IMR-90 (cell line): ENCODE data around the gene PSKH1. TPM values are rescaled to one million over a fixed set of nuclear protein-coding genes. Genes with fewer than 3 reads are reported as not detected.
A peak's percentile ranks its signal among the peaks of the same experiment; 100 is the strongest.

ENCODE experiments used
- ATAC-seq: fragments of 200-7000 bp; cut with Tn5 transposase; 2 replicates; pipeline ENCODE4 v1.9.1; 2020; ENCODE audit warnings: low read depth, mild to moderate bottlenecking, moderate library complexity
- Bru-seq: library from RNA; stranded (reverse); fragments of 400-500 nt; gene quantifications from one replicate; lab custom pipeline; 2021; lab: Mats Ljungman, UMichigan
- BruChase-seq, 2 experiments: library from RNA; stranded (reverse); fragments of 400-500 nt; gene quantifications; one replicate each; lab custom pipeline; 2021; lab: Mats Ljungman, UMichigan
- BruUV-seq: library from RNA; stranded (reverse); fragments of 400-500 nt; replicated peaks from 2 replicates; lab custom pipeline; 2021; lab: Mats Ljungman, UMichigan
- CTCF ChIA-PET: fragments of 300-600 bp; formaldehyde crosslinking; extraction: SDS; loops from one replicate; lab custom pipeline; 2021; ENCODE audit warnings: antibody characterized with exemption; lab: Yijun Ruan, JAX
- POLR2A ChIA-PET: fragments of 300-600 bp; sonication (Branson Sonifier 250); formaldehyde crosslinking; loops from one replicate; lab custom pipeline; 2022; ENCODE audit warnings: antibody characterized with exemption; ENCODE audit not compliant: unreplicated experiment; lab: Charles Lee
- DNase-seq: peaks from one replicate; pipeline ENCODE4 v3.0.0; 2013
- H2AFZ ChIP-seq: replicated peaks from 2 replicates; pipeline ENCODE3; 2013; ENCODE audit warnings: low read length, mild to moderate bottlenecking; ENCODE audit not compliant: poor library complexity
- H2AK5ac ChIP-seq: 2 replicates; pipeline ENCODE4 v1.6.1; 2013; ENCODE audit warnings: low read depth, low read length, inconsistent platforms
- H2AK9ac ChIP-seq: replicated peaks from 2 replicates; pipeline ENCODE3; 2013; ENCODE audit warnings: mild to moderate bottlenecking, low read depth, low read length, moderate library complexity; ENCODE audit not compliant: poor library complexity
- H2BK120ac ChIP-seq: 2 replicates; pipeline ENCODE4 v1.6.1; 2013; ENCODE audit warnings: low read depth, low read length, inconsistent platforms
- H2BK15ac ChIP-seq: 3 replicates; pipeline ENCODE4 v1.6.1; 2013; ENCODE audit warnings: low read depth, low read length, inconsistent platforms
- H2BK20ac ChIP-seq: 2 replicates; pipeline ENCODE4 v1.6.1; 2013; ENCODE audit warnings: low read depth, mild to moderate bottlenecking, inconsistent platforms, low read length, moderate library complexity
- H2BK5ac ChIP-seq: 2 replicates; pipeline ENCODE4 v1.6.1; 2013; ENCODE audit warnings: mild to moderate bottlenecking, low read depth, low read length, inconsistent platforms; ENCODE audit not compliant: poor library complexity, severe bottlenecking
- H3K14ac ChIP-seq: replicated peaks from 2 replicates; pipeline ENCODE4 v1.6.1; 2013; ENCODE audit warnings: low read depth, low read length, inconsistent platforms
- H3K18ac ChIP-seq: 2 replicates; pipeline ENCODE4 v1.6.1; 2013; ENCODE audit warnings: low read depth, low read length, control low read depth
- H3K23ac ChIP-seq: 2 replicates; pipeline ENCODE4 v1.6.1; 2013; ENCODE audit warnings: low read depth, low read length, inconsistent platforms
- H3K27ac ChIP-seq: 2 replicates; pipeline ENCODE4 v1.5.1; 2013; ENCODE audit warnings: mild to moderate bottlenecking, control low read depth, low read length; ENCODE audit not compliant: insufficient read depth
- H3K27me3 ChIP-seq: 2 replicates; pipeline ENCODE4 v1.6.1; 2013; ENCODE audit warnings: low read length; ENCODE audit not compliant: control insufficient read depth, insufficient read depth
- H3K36me3 ChIP-seq: 2 replicates; pipeline ENCODE4 v1.6.1; 2013; ENCODE audit warnings: low read length, mixed read lengths; ENCODE audit not compliant: control insufficient read depth, insufficient read depth
- H3K4ac ChIP-seq: 2 replicates; pipeline ENCODE4 v1.6.1; 2013; ENCODE audit warnings: low read depth, low read length, inconsistent platforms
- H3K4me1 ChIP-seq: 2 replicates; pipeline ENCODE4 v1.6.1; 2013; ENCODE audit warnings: low read length, mixed read lengths; ENCODE audit not compliant: control insufficient read depth, insufficient read depth
- H3K4me2 ChIP-seq: 2 replicates; pipeline ENCODE4 v1.6.1; 2013; ENCODE audit warnings: low read depth, mild to moderate bottlenecking, control low read depth, low read length, moderate library complexity
- H3K4me3 ChIP-seq: 2 replicates; pipeline ENCODE4 v1.5.1; 2013; ENCODE audit warnings: low read depth, mild to moderate bottlenecking, control low read depth, low read length, moderate library complexity; ENCODE audit not compliant: insufficient read depth
- H3K56ac ChIP-seq: 2 replicates; pipeline ENCODE4 v1.6.1; 2013; ENCODE audit warnings: low read length, inconsistent platforms; ENCODE audit not compliant: insufficient read depth; ENCODE audit errors: extremely low read depth
- H3K79me1 ChIP-seq, 2 experiments: 2 replicates each; pipeline ENCODE4 v1.6.1; 2013; ENCODE audit warnings: low read length in 2 of 2, inconsistent platforms in 1 of 2, low read depth in 1 of 2
- H3K9ac ChIP-seq: 2 replicates; pipeline ENCODE4 v1.6.1; 2013; ENCODE audit warnings: low read depth, low read length, control low read depth
- H3K9me1 ChIP-seq: 2 replicates; pipeline ENCODE4 v1.6.1; 2013; ENCODE audit warnings: low read length, inconsistent platforms; ENCODE audit not compliant: insufficient read depth
- H3K9me3 ChIP-seq: 2 replicates; pipeline ENCODE4 v1.6.1; 2013; ENCODE audit warnings: low read length; ENCODE audit not compliant: control insufficient read depth, insufficient read depth
- H4K20me1 ChIP-seq: 2 replicates; pipeline ENCODE4 v1.6.1; 2013; ENCODE audit warnings: low read length, inconsistent platforms; ENCODE audit not compliant: insufficient read depth
- H4K5ac ChIP-seq: 2 replicates; pipeline ENCODE4 v1.6.1; 2013; ENCODE audit warnings: mild to moderate bottlenecking, low read depth, low read length, control low read depth
- H4K8ac ChIP-seq, 2 experiments: 2 replicates each; pipeline ENCODE4 v1.6.1; 2013; ENCODE audit warnings: low read depth in 2 of 2, low read length in 2 of 2, control low read depth in 1 of 2, inconsistent platforms in 1 of 2
- H4K91ac ChIP-seq: 2 replicates; pipeline ENCODE4 v1.6.1; 2013; ENCODE audit warnings: low read depth, low read length, inconsistent platforms; ENCODE audit not compliant: insufficient read depth
- CEBPB ChIP-seq: IDR thresholded peaks from 2 replicates; pipeline ENCODE4 v1.6.1; 2012; ENCODE audit warnings: low read depth, low read length, improper control_type of control experiment
- CHD1 ChIP-seq: IDR thresholded peaks from 2 replicates; pipeline ENCODE4 v1.6.1; 2012; ENCODE audit warnings: low read depth, low read length, improper control_type of control experiment
- MAZ ChIP-seq: IDR thresholded peaks from 2 replicates; pipeline ENCODE4 v1.6.1; 2012; ENCODE audit warnings: low read depth, mild to moderate bottlenecking, low read length, improper control_type of control experiment, moderate library complexity, borderline replicate concordance
- MXI1 ChIP-seq: IDR thresholded peaks from 2 replicates; pipeline ENCODE4 v1.6.1; 2012; ENCODE audit warnings: low read depth, mild to moderate bottlenecking, low read length, moderate library complexity, borderline replicate concordance
- NFE2L2 ChIP-seq: fragments of 150-350 bp; IDR thresholded peaks from 2 replicates; pipeline ENCODE4 v1.6.1; 2016; ENCODE audit warnings: low read depth, mild to moderate bottlenecking, low read length
- POLR2A ChIP-seq: IDR thresholded peaks from 2 replicates; pipeline ENCODE4 v1.6.1; 2012; ENCODE audit warnings: mild to moderate bottlenecking, low read depth, low read length
- RAD21 ChIP-seq: IDR thresholded peaks from 2 replicates; pipeline ENCODE4 v1.6.1; 2012; ENCODE audit warnings: low read length, improper control_type of control experiment
- SMC3 ChIP-seq: fragments of 150-350 bp; IDR thresholded peaks from 2 replicates; pipeline ENCODE4 v1.6.1; 2016; ENCODE audit warnings: low read depth, mild to moderate bottlenecking, antibody characterized with exemption, low read length, moderate library complexity
- USF2 ChIP-seq: fragments of 150-350 bp; IDR thresholded peaks from 2 replicates; pipeline ENCODE4 v1.6.1; 2017; ENCODE audit warnings: mild to moderate bottlenecking, antibody characterized with exemption, low read length, low read depth
- WGBS, 2 experiments: methylation state at CpG; one replicate each; pipeline versions ENCODE4 v1.1.5 to v1.1.7; 2013; ENCODE audit warnings: missing lambda C conversion rate in 2 of 2; ENCODE audit not compliant: insufficient read length in 1 of 2; ENCODE audit errors: extremely low coverage in 2 of 2; 5-methylcytosine and 5-hydroxymethylcytosine counted together
- dilution Hi-C: fragments of 300-500 bp; cut with HindIII; formaldehyde crosslinking; loops from one replicate; pipeline ENCODE4 v1.14.3; 2018; ENCODE audit warnings: low sequenced_read_pairs; ENCODE audit not compliant: unreplicated experiment
- in situ Hi-C: fragments of 300-500 bp; cut with MboI; formaldehyde crosslinking; loops from 3 replicates; pipeline ENCODE4 v1.14.3; 2019; ENCODE audit warnings: low sequenced_read_pairs, inconsistent platforms, mixed read lengths
- intact Hi-C: fragments of 100-400 bp; cut with micrococcal nuclease; formaldehyde crosslinking; loops from 2 replicates; pipeline ENCODE4 v1.10.0; 2022
- long read RNA-seq: library from polyadenylated mRNA; unstranded; transcript quantifications from one replicate; pipeline ENCODE4 v2.0.0, GENCODE V29; 2021; ENCODE audit not compliant: unreplicated experiment
- polyA plus RNA-seq, 3 experiments: library from polyadenylated mRNA; depleted of rRNA; stranded (reverse); fragments of >200 nt; gene quantifications; 2 replicates each; pipeline ENCODE4 v1.2.3, GENCODE V29; 2012; ENCODE audit warnings: low replicate concordance in 1 of 3
- total RNA-seq: library from RNA; depleted of rRNA; stranded (reverse); fragments of >200 nt; gene quantifications from 2 replicates; pipeline ENCODE4 v1.2.3, GENCODE V29; 2012; rRNA removed

PSKH1 gene
- total RNA-seq (10.3 and 11.5 TPM in 2 replicates), polyA plus RNA-seq (2012; rRNA removed) (26.5 and 26.7 TPM in 2 replicates), Bru-seq, nascent RNA (percentile 72 among the genes with signal in this experiment), BruChase-seq, experiment 1, labeled RNA remaining after a 6-hour chase (percentile 87 among the genes with signal in this experiment), BruChase-seq, experiment 2, labeled RNA remaining after a 2-hour chase (percentile 79 among the genes with signal in this experiment)
- 14.3 and 32.1 TPM in 2 replicates for polyA plus RNA-seq (2012; cell fraction: cytosol; rRNA removed)
- polyA plus RNA-seq (2012; cell fraction: nucleus; rRNA removed; ENCODE audit: low replicate concordance): 18.0 and 37.0 TPM in 2 replicates
- long read RNA-seq, partial matches to known transcripts: 1 of 2 reads
- long read RNA-seq, other reads (novel, unspliced or antisense): 0 of 2 reads

GRCh38 chr16:67892899-67893742 is at the start of gene PSKH1:
Gene PSKH1, plus strand, starts transcription at chr16:67893254. Its CDS starts 15,496 bp downstream, at chr16:67908750.
- WGBS, 2 experiments: 1% methylated on average over 66 of the region's 90 CpGs; no CpG with 5 or more reads in 1 of the 2 experiments
- H4K20me1 ChIP-seq: peaks cover 23% of the 10 kb centered on the region
- H3K23ac ChIP-seq: peak within 1 kb of the TSS; percentile 63
- H3K79me1 ChIP-seq: peaks cover 10 to 46% of the 10 kb centered on the region in 2 experiments
- H3K56ac ChIP-seq: peak within 1 kb of the TSS; percentile 74
- intact Hi-C loops (no loop called here), in situ Hi-C loops (no loop called here), dilution Hi-C loops (no loop called here)
- H3K4ac ChIP-seq: peak within 1 kb of the TSS; percentile 88
- H3K9me3 ChIP-seq: no peaks in the 10 kb centered on the region
- peak within 1 kb of the TSS; percentile 93 for H4K5ac ChIP-seq
- no peaks in the 10 kb centered on the region for H3K27me3 ChIP-seq
- H3K4me1 ChIP-seq: peaks cover 9% of the 10 kb centered on the region
- H2AK9ac ChIP-seq: peak within 1 kb of the TSS; percentile 98
- peak within 1 kb of the TSS; percentile 99 for H2AFZ ChIP-seq
- ATAC-seq (peak; percentile 99), DNase-seq (peak; percentile 91)
- H4K91ac ChIP-seq: peak within 1 kb of the TSS; percentile 74
- peak within 1 kb of the TSS; percentile 100 for H3K4me3 ChIP-seq
- H3K4me2 ChIP-seq: peak within 1 kb of the TSS; percentile 95
- no peaks in the 10 kb centered on the region for H3K36me3 ChIP-seq
- no peak within 1 kb of the TSS; the same call in 2 of the 3 replicates for H2BK15ac ChIP-seq
- 0 out of 2 replicates have a peak within 1 kb of the TSS, but pooled peaks have one; percentile 27 for H2BK120ac ChIP-seq
- no peak within 1 kb of the TSS for H3K18ac ChIP-seq
- H4K8ac ChIP-seq: peak within 1 kb of the TSS; percentile 97
- H3K9me1 ChIP-seq: 0 out of 2 replicates have a peak, but pooled peaks cover 12% of the 10 kb centered on the region
- H3K9ac ChIP-seq: peak within 1 kb of the TSS; percentile 96
- H2AK5ac ChIP-seq: peak within 1 kb of the TSS; percentile 56
- TF ChIP-seq MAZ: peak; percentile 17; the same call in 1 of the 2 replicates
- TF ChIP-seq POLR2A: peak; percentile 84
- no peak for TF ChIP-seq NFE2L2
- no peak for TF ChIP-seq RAD21
- no peak for TF ChIP-seq USF2
- TF ChIP-seq CEBPB: no peak
- no peak for TF ChIP-seq CHD1
- peak; percentile 50; the same call in 1 of the 2 replicates for TF ChIP-seq MXI1
- no peak for TF ChIP-seq SMC3
- POLR2A ChIA-PET: no interaction called here
- H2BK20ac ChIP-seq: no peak within 1 kb of the TSS
- peak within 1 kb of the TSS; percentile 74 for H2BK5ac ChIP-seq
- CTCF ChIA-PET: interaction anchor here (1.6 kb wide), 1 partner anchor 10 kb away, joined by 8 read pairs; no protein-coding TSS in a partner anchor
- H3K27ac ChIP-seq: peak within 1 kb of the TSS; percentile 89
- peak within 1 kb of the TSS; percentile 96 for H3K14ac ChIP-seq
- BruUV-seq: no TSS peak
